ENCODE data around the gene KCNH1. TPM values are rescaled to one million over a fixed set of nuclear protein-coding genes. Genes with fewer than 3 reads are reported as not detected.

KCNH1 gene
- total and polyA plus RNA-seq, 10 of the 15 experiments (the other 5 are each of a cell fraction or from before 2014, with no cell fraction given): 0.02 to 0.04 (median 0.04) TPM; not detected in 7

DNA sequence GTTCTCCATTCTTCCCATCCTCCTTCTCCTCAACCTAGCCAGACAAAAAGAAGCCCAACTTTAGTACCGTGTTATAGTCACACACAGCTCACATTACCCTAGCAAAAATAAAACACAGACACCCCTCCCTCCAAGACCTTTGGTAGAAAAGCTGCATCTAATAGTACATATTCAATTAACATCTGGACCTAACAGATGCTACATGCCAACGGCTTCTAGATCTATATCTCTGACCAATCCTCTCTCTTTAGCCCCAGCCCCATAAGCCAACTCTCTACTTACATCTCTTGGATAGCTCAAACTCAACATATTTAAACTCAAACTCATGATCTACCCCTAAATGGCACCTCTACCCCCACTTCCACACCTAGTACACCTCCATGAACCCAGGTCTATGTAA is 233.1 kb downstream of the KCNH1 start:
- intact Hi-C loops (cut with micrococcal nuclease; ENCODE audit: unreplicated experiment) (no loop called here), in situ Hi-C loops (cut with MboI) (no loop called here)
- H3K9ac ChIP-seq (ENCODE audit: control insufficient read depth, insufficient read depth, low read length): no peak overlapping the region
- BruUV-seq (replicated peaks): no TSS peak
- SMC1A ChIA-PET (ENCODE audit: uncharacterized antibody, unreplicated experiment): no interaction called here
- H4K20me1 ChIP-seq (ENCODE audit: control insufficient read depth, insufficient read depth): no peaks in the 10 kb centered on the region
- TF ChIP-seq SMC3 (IDR thresholded peaks at IDR 0.05; ENCODE audit: borderline replicate concordance, low read length) (no peak), IRF3 (IDR thresholded peaks at IDR 0.05) (no peak), USF1 (IDR thresholded peaks at IDR 0.05; ENCODE audit: borderline replicate concordance, extremely low read length, insufficient read depth, low read depth, low read length) (no peak), IRF5 (IDR thresholded peaks at IDR 0.05; ENCODE audit: borderline replicate concordance) (no peak), ZNF207 (IDR thresholded peaks at IDR 0.05; ENCODE audit: borderline replicate concordance) (no peak), CEBPZ (IDR thresholded peaks at IDR 0.05; ENCODE audit: low read depth, low read length) (no peak), POU2F2 (IDR thresholded peaks at IDR 0.05; ENCODE audit: borderline replicate concordance, low read depth, low read length) (no peak), RFX5 (IDR thresholded peaks at IDR 0.05; ENCODE audit: low read depth, low read length) (no peak), PML (IDR thresholded peaks at IDR 0.05; ENCODE audit: low read length) (no peak), HDGF (IDR thresholded peaks at IDR 0.05) (no peak), BMI1 (IDR thresholded peaks at IDR 0.05; ENCODE audit: borderline replicate concordance) (no peak), SMAD5 (IDR thresholded peaks at IDR 0.05; ENCODE audit: low read depth) (no peak)
- TF ChIP-seq, protein P1, sequence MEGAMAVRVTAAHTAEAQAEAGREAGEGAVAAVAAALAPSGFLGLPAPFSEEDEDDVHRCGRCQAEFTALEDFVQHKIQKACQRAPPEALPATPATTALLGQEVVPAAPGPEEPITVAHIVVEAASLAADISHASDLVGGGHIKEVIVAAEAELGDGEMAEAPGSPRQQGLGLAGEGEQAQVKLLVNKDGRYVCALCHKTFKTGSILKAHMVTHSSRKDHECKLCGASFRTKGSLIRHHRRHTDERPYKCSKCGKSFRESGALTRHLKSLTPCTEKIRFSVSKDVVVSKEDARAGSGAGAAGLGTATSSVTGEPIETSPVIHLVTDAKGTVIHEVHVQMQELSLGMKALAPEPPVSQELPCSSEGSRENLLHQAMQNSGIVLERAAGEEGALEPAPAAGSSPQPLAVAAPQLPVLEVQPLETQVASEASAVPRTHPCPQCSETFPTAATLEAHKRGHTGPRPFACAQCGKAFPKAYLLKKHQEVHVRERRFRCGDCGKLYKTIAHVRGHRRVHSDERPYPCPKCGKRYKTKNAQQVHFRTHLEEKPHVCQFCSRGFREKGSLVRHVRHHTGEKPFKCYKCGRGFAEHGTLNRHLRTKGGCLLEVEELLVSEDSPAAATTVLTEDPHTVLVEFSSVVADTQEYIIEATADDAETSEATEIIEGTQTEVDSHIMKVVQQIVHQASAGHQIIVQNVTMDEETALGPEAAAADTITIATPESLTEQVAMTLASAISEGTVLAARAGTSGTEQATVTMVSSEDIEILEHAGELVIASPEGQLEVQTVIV (IDR thresholded peaks at IDR 0.05; ENCODE audit: borderline replicate concordance, partially characterized antibody): no peak
- TF ChIP-seq, protein P2, sequence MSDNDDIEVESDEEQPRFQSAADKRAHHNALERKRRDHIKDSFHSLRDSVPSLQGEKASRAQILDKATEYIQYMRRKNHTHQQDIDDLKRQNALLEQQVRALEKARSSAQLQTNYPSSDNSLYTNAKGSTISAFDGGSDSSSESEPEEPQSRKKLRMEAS (IDR thresholded peaks at IDR 0.05; ENCODE audit: low read depth, low read length): no peak
- POLR2A ChIA-PET: no interaction called here
- no peaks in the 10 kb centered on the region for H3K36me3 ChIP-seq (ENCODE audit: control insufficient read depth in 2 of 2, insufficient read depth in 2 of 2, low read length in 1 of 2)
- ATAC-seq (no peak), FAIRE-seq (no peak), DNase-seq (ENCODE audit: low read depth, low spot score) (no peak)
- no peaks in the 10 kb centered on the region for H3K79me2 ChIP-seq (ENCODE audit: control insufficient read depth, insufficient read depth, low read length)
- RAD21 ChIA-PET (ENCODE audit: unreplicated experiment): no interaction called here
- CTCF ChIA-PET: no interaction called here
- no peaks in the 10 kb centered on the region for H3K9me3 ChIP-seq (replicated peaks; ENCODE audit: control insufficient read depth, insufficient read depth, low read length)
- H2AFZ ChIP-seq (ENCODE audit: control insufficient read depth, low read depth, low read length): no peak overlapping the region
- H3K4me1 ChIP-seq (ENCODE audit: control insufficient read depth, insufficient read depth, low read length): no peaks in the 10 kb centered on the region
- no peak overlapping the region for H3K4me2 ChIP-seq (ENCODE audit: control insufficient read depth, insufficient read depth)
- peaks cover 0 to 3% of the 10 kb centered on the region in 2 experiments; a peak in 3 of 4 replicates for H3K27me3 ChIP-seq (replicated peaks in 1 of 2; ENCODE audit: control insufficient read depth in 2 of 2, insufficient read depth in 2 of 2, low read length in 1 of 2)
- no peak overlapping the region for H3K27ac ChIP-seq (ENCODE audit: control insufficient read depth, insufficient read depth)
- no peak overlapping the region for H3K4me3 ChIP-seq
- WGBS (ENCODE audit: insufficient coverage, insufficient replicate concordance, low lambda C conversion rate, missing lambda C conversion rate): 2% methylated on average over 2 of the region's 2 CpGs

Measured in GM12878 (cell line).